Parathyroid adenoma (tissue), 2 donors: ENCODE data around the gene ARHGAP10.
"Not testable (repeated sequence)": the region's sequence is repeated elsewhere in the genome, so short reads cannot be mapped to it uniquely, and the experiment has no call there.

Experiments used
- H2AFZ ChIP-seq: fragments of 300-600 bp; sonication (generic); one replicate; pipeline ENCODE4 v1.7.0; 2017; ENCODE audit warnings: antibody characterized with exemption, mild to moderate bottlenecking
- H3K27ac ChIP-seq: fragments of 300-600 bp; sonication (generic); one replicate; pipeline ENCODE4 v1.7.0; 2017
- H3K27me3 ChIP-seq: fragments of 300-600 bp; sonication (generic); one replicate; pipeline ENCODE4 v1.7.0; 2017; ENCODE audit warnings: low read length; ENCODE audit not compliant: control insufficient read depth, insufficient read depth
- H3K36me3 ChIP-seq: fragments of 300-600 bp; sonication (generic); one replicate; pipeline ENCODE4 v1.7.0; 2017; ENCODE audit warnings: low read length; ENCODE audit not compliant: control insufficient read depth, insufficient read depth
- H3K4me1 ChIP-seq: fragments of 300-600 bp; sonication (generic); one replicate; pipeline ENCODE4 v1.7.0; 2017; ENCODE audit warnings: control low read depth
- H3K4me2 ChIP-seq: fragments of 300-600 bp; sonication (generic); one replicate; pipeline ENCODE4 v1.7.0; 2017; ENCODE audit warnings: low read length
- H3K4me3 ChIP-seq: fragments of 300-600 bp; sonication (generic); one replicate; pipeline ENCODE4 v1.7.0; 2017; ENCODE audit warnings: low read depth, low read length
- H3K79me2 ChIP-seq: fragments of 300-600 bp; sonication (generic); one replicate; pipeline ENCODE4 v1.7.0; 2017; ENCODE audit warnings: control low read depth
- H3K9ac ChIP-seq: fragments of 300-600 bp; sonication (generic); one replicate; pipeline ENCODE4 v1.7.0; 2017; ENCODE audit warnings: mild to moderate bottlenecking
- H3K9me3 ChIP-seq: fragments of 300-600 bp; sonication (generic); one replicate; pipeline ENCODE4 v1.7.0; 2017; ENCODE audit warnings: low read length; ENCODE audit not compliant: control insufficient read depth
- TF ChIP-seq, protein P1 (sequence below): fragments of 300-600 bp; sonication (generic); IDR thresholded peaks from one replicate; pipeline ENCODE4 v1.7.0; 2017; ENCODE audit warnings: antibody characterized with exemption, mild to moderate bottlenecking
- donor health status: primary hyperparathyroidism.

Gene ARHGAP10

DNA sequence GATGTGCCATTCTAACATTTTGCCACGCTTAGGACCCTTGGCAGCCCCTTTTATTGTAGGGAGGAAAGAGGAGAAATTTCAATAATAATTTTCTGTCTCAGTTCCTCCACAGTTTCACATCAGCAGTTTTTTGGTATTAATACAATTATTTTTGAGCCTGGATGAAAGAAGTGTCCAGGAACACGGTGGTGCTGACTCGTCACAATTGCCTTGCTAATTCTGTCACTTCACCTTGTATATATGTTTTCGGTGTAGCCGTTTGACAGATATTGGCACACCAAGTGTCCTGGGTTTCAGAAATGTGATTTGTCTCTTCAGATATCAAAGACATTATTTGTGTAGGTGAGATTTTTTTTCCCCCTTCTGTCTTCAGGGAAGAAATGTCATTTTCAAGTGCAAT lies 142.2 kb downstream of the ARHGAP10 start:
- H3K9me3 ChIP-seq: no peaks in the 10 kb centered on the region
- no peaks in the 10 kb centered on the region for H3K79me2 ChIP-seq
- no peaks in the 10 kb centered on the region for H3K36me3 ChIP-seq
- H3K27me3 ChIP-seq: no peaks in the 10 kb centered on the region
- no peak overlapping the region for H3K4me3 ChIP-seq
- H3K9ac ChIP-seq: no peak overlapping the region
- no peaks in the 10 kb centered on the region for H3K4me1 ChIP-seq
- no peak overlapping the region for H3K4me2 ChIP-seq
- H3K27ac ChIP-seq: no peak overlapping the region
- no peak overlapping the region for H2AFZ ChIP-seq
- TF ChIP-seq, protein P1, sequence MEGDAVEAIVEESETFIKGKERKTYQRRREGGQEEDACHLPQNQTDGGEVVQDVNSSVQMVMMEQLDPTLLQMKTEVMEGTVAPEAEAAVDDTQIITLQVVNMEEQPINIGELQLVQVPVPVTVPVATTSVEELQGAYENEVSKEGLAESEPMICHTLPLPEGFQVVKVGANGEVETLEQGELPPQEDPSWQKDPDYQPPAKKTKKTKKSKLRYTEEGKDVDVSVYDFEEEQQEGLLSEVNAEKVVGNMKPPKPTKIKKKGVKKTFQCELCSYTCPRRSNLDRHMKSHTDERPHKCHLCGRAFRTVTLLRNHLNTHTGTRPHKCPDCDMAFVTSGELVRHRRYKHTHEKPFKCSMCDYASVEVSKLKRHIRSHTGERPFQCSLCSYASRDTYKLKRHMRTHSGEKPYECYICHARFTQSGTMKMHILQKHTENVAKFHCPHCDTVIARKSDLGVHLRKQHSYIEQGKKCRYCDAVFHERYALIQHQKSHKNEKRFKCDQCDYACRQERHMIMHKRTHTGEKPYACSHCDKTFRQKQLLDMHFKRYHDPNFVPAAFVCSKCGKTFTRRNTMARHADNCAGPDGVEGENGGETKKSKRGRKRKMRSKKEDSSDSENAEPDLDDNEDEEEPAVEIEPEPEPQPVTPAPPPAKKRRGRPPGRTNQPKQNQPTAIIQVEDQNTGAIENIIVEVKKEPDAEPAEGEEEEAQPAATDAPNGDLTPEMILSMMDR: no peak

DNA sequence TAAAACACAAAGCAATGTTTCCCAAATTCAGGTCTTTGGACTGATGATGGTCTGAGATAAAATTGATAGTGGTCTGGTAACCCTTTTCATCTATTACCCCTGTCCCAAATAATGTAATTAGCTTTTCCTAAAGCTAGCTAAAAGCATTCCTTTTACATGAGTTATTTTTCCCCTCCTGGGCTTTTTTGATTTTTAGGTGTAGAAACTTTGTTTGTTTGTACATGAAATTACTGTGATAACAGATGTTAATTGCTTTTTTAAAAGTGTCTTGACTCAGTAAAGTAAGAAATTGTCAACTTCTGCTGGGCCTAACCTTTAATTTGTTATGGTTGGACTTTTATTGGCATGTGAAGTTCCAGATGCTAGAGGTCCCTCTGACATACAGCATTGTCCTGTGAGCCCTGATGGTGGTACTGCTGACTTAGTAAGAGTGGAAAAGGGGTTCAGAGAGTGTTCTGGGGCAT lies 145.5 kb downstream of the ARHGAP10 start:
- Histone ChIP-seq H3K4me1 (no peaks in the 10 kb centered on the region), H3K4me3 (no peak overlapping the region), H3K4me2 (no peak overlapping the region), H3K79me2 (no peaks in the 10 kb centered on the region), H3K36me3 (no peaks in the 10 kb centered on the region), H3K9me3 (no peaks in the 10 kb centered on the region), H2AFZ (no peak overlapping the region), H3K9ac (no peak overlapping the region), H3K27ac (no peak overlapping the region), H3K27me3 (no peaks in the 10 kb centered on the region)
- TF ChIP-seq, protein P1: no peak

DNA sequence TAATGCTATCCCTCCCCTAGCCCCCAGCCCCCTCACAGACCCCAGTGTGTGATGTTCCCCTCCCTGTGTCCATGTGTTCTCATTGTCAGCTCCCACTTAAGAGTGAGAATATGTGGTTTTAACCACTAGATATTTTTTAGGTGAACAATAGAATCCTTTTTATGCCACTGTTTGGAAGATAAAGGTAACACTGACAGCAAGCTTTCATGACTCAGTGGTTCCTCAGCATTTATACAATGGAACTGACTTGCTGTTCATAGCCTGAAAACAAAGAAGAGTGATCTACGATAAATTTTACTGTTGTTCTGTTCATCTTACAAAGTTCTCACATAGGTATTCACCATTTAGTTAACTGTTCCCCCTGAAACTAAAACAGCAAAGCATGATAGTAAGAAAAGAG lies 147.8 kb downstream of the ARHGAP10 start:
- Histone ChIP-seq H3K36me3 (no peaks in the 10 kb centered on the region), H3K4me2 (no peak overlapping the region), H3K27ac (no peak overlapping the region)

DNA sequence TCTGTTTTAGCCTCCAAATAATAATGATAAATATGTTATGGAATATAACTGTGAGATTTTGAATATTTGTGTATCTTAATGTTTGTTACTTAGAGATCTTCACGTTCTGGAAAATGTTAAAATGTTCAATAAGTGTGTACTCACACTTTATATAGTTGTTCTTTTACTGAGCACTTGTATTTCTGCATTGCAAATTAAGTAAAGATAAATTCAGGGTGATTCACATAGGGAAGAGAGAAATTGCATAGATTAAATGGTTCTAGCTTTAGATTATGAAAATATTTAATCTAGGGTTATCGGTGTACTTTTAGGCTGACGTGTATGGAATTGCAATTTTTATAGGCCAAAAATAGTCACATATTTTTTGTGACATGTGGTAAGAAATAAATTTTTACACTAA lies 148.6 kb downstream of the ARHGAP10 start:
- TF ChIP-seq, protein P1: no peak
- Histone ChIP-seq H3K36me3 (no peaks in the 10 kb centered on the region), H3K79me2 (no peaks in the 10 kb centered on the region), H3K27ac (no peak overlapping the region), H3K4me3 (no peak overlapping the region), H3K9ac (no peak overlapping the region), H2AFZ (no peak overlapping the region), H3K9me3 (no peaks in the 10 kb centered on the region), H3K4me1 (no peaks in the 10 kb centered on the region), H3K27me3 (no peaks in the 10 kb centered on the region), H3K4me2 (no peak overlapping the region)

More for the DNA sequence above, 147.8 kb downstream of the ARHGAP10 start:
- H2AFZ ChIP-seq: no peak overlapping the region
- H3K9ac ChIP-seq: no peak overlapping the region
- H3K27me3 ChIP-seq: no peaks in the 10 kb centered on the region
- H3K9me3 ChIP-seq: no peaks in the 10 kb centered on the region
- no peaks in the 10 kb centered on the region for H3K4me1 ChIP-seq
- TF ChIP-seq, protein P1: no peak
- H3K79me2 ChIP-seq: no peaks in the 10 kb centered on the region
- H3K4me3 ChIP-seq: no peak overlapping the region

DNA sequence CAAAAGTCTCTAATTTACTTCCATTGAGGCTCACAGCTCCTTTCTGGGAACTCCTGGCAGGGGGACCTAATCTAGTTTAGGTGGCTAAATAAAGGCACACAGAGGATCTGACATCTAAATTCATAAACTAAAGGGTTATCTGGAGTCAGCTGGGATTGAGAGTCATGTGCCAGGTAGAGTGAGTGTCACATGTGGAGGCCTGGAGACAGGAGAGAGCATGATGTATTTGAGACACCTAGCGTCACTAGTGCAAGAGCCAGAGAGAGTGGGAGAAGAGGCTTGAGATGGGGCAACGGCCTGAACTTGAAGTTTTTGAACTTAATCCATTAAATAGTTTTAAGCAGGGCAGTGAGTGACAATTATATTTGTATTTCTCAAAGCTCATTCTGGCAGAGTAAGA lies 152.6 kb downstream of the ARHGAP10 start:
- TF ChIP-seq, protein P1: no peak
- no peaks in the 10 kb centered on the region for H3K36me3 ChIP-seq
- H3K9me3 ChIP-seq: no peaks in the 10 kb centered on the region
- H3K4me2 ChIP-seq: no peak overlapping the region
- H2AFZ ChIP-seq: no peak overlapping the region
- H3K27ac ChIP-seq: no peak overlapping the region
- H3K27me3 ChIP-seq: no peaks in the 10 kb centered on the region
- no peaks in the 10 kb centered on the region for H3K4me1 ChIP-seq
- no peak overlapping the region for H3K9ac ChIP-seq
- no peaks in the 10 kb centered on the region for H3K79me2 ChIP-seq
- no peak overlapping the region for H3K4me3 ChIP-seq

DNA sequence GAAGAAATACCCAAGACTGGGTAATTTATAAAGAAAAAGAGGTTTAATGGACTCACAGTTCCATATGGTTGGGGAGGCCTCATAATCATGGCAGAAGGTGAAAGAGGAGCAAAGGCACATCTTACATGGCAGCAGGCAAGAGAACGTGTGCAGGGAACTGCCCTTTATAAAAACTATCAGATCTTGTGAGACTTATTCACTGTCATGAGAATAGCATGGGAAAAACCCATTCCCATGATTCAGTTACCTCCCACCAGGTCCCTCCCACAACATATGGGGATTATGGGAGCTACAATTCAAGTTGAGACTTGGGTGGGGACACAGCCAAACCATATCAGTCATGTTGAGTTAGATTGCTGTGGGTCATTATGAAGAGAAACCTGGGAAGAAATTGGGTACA lies 153.3 kb downstream of the ARHGAP10 start:
- not testable (repeated sequence) for H3K4me3 ChIP-seq, H3K4me2 ChIP-seq, H3K9me3 ChIP-seq, H3K27me3 ChIP-seq, H3K79me2 ChIP-seq, H3K36me3 ChIP-seq, H2AFZ ChIP-seq, H3K27ac ChIP-seq, H3K9ac ChIP-seq, H3K4me1 ChIP-seq
